MCF 10A (cell line): ENCODE data around the gene RHOBTB3. TPM values are rescaled to one million over a fixed set of nuclear protein-coding genes. Genes with fewer than 3 reads are reported as not detected.

Source experiments
- BruUV-seq: library from RNA; stranded (reverse); fragments of 400-500 nt; replicated peaks from 2 replicates; lab custom pipeline; 2021; lab: Mats Ljungman, UMichigan
- CTCF ChIA-PET: fragments of 300-600 bp; sonication (Branson Sonifier 250); formaldehyde crosslinking; extraction: SDS; loops from one replicate; lab custom pipeline; 2021; ENCODE audit warnings: antibody characterized with exemption, inconsistent platforms; lab: Yijun Ruan, JAX
- POLR2A ChIA-PET: fragments of 300-600, 350-650 bp; sonication (Branson Sonifier 250); formaldehyde crosslinking; extraction: SDS; loops from one replicate; lab custom pipeline; 2020; ENCODE audit warnings: antibody characterized with exemption, inconsistent platforms; lab: Yijun Ruan, JAX
- DNase-seq: peaks from one replicate; pipeline ENCODE4 v3.0.0-alpha.2; 2018; ENCODE audit not compliant: unreplicated experiment
- H3K27ac Mint-ChIP-seq: one replicate; pipeline ENCODE4 v1.8.0; 2022; ENCODE audit warnings: mild to moderate bottlenecking, low read depth, mixed read lengths; ENCODE audit not compliant: unreplicated experiment
- H3K27me3 Mint-ChIP-seq: one replicate; pipeline ENCODE4 v1.8.0; 2022; ENCODE audit warnings: mixed read lengths; ENCODE audit not compliant: insufficient read depth, unreplicated experiment
- H3K36me3 Mint-ChIP-seq: one replicate; pipeline ENCODE4 v1.8.0; 2022; ENCODE audit warnings: mild to moderate bottlenecking, moderate library complexity, mixed read lengths; ENCODE audit not compliant: insufficient read depth, unreplicated experiment
- H3K4me1 Mint-ChIP-seq: one replicate; pipeline ENCODE4 v1.8.0; 2022; ENCODE audit warnings: mixed read lengths; ENCODE audit not compliant: insufficient read depth, unreplicated experiment
- H3K4me3 Mint-ChIP-seq: one replicate; pipeline ENCODE4 v1.8.0; 2022; ENCODE audit warnings: mild to moderate bottlenecking, moderate library complexity, mixed read lengths; ENCODE audit not compliant: unreplicated experiment
- H3K9me3 Mint-ChIP-seq: one replicate; pipeline ENCODE4 v1.8.0; 2022; ENCODE audit warnings: mixed read lengths; ENCODE audit not compliant: unreplicated experiment
- CTCF ChIP-seq: fragments of 200-600 bp; IDR thresholded peaks from one replicate; pipeline ENCODE4 v1.8.0; 2022; ENCODE audit warnings: antibody characterized with exemption, mild to moderate bottlenecking; ENCODE audit not compliant: unreplicated experiment
- intact Hi-C: fragments of 100-400 bp; cut with micrococcal nuclease; formaldehyde crosslinking; loops from 2 replicates; pipeline ENCODE4 v1.14.1; 2022
- total RNA-seq: library from RNA; stranded (reverse); gene quantifications from 2 replicates; pipeline ENCODE4 v1.2.3, GENCODE V29; 2022

The RHOBTB3 gene
- total RNA-seq, 1 experiment from 2014 or later: 3.4 TPM

GRCh38 chr5:95754545-95754944 lies 23.4 kb downstream of the RHOBTB3 start:
- no peaks in the 10 kb centered on the region for H3K9me3 Mint-ChIP-seq
- no peak for DNase-seq
- no peak overlapping the region for H3K27ac Mint-ChIP-seq
- no peak overlapping the region for H3K4me3 Mint-ChIP-seq
- intact Hi-C loops: no loop called here
- ChIA-PET CTCF (no interaction called here), POLR2A (no interaction called here)
- no TSS peak for BruUV-seq
- TF ChIP-seq CTCF: no peak
- no peaks in the 10 kb centered on the region for H3K27me3 Mint-ChIP-seq
- no peaks in the 10 kb centered on the region for H3K36me3 Mint-ChIP-seq
- no peaks in the 10 kb centered on the region for H3K4me1 Mint-ChIP-seq

- H3K4me3 Mint-ChIP-seq: no peak overlapping the region
- BruUV-seq: no TSS peak
- POLR2A ChIA-PET: no interaction called here
Observed at GRCh38 chr5:95759005-95759404, 27.9 kb downstream of the RHOBTB3 start.

GRCh38 chr5:95759634-95760033 lies 28.5 kb downstream of the RHOBTB3 start:
- intact Hi-C loops: no loop called here
- H3K27me3 Mint-ChIP-seq: no peaks in the 10 kb centered on the region
- TF ChIP-seq CTCF: no peak
- CTCF ChIA-PET: interaction anchor here (1.1 to 1.2 kb wide), 3 partner anchors 21 to 99 kb away, joined by 3 to 4 read pairs (median 4); no protein-coding TSS in a partner anchor
- H3K9me3 Mint-ChIP-seq: no peaks in the 10 kb centered on the region
- POLR2A ChIA-PET: interaction anchor here (0.9 kb wide), 1 partner anchor 12 kb away, joined by 3 read pairs; no protein-coding TSS in a partner anchor
- no peak for DNase-seq
- no TSS peak for BruUV-seq
- H3K36me3 Mint-ChIP-seq: no peaks in the 10 kb centered on the region
- peaks cover 6% of the 10 kb centered on the region for H3K4me1 Mint-ChIP-seq
- H3K27ac Mint-ChIP-seq: no peak overlapping the region
- H3K4me3 Mint-ChIP-seq: no peak overlapping the region

More at GRCh38 chr5:95759005-95759404, 27.9 kb downstream of the RHOBTB3 start:
- no peaks in the 10 kb centered on the region for H3K27me3 Mint-ChIP-seq
- DNase-seq: no peak
- no peaks in the 10 kb centered on the region for H3K36me3 Mint-ChIP-seq
- peaks cover 6% of the 10 kb centered on the region for H3K4me1 Mint-ChIP-seq
- no peaks in the 10 kb centered on the region for H3K9me3 Mint-ChIP-seq
- intact Hi-C loops: no loop called here
- CTCF ChIA-PET: interaction anchor here (0.5 to 1.4 kb wide), 4 partner anchors 22 to 931 kb away, joined by 3 to 5 read pairs (median 4); no protein-coding TSS in a partner anchor
- no peak overlapping the region for H3K27ac Mint-ChIP-seq
- TF ChIP-seq CTCF: no peak

GRCh38 chr5:95760273-95761191 lies 29.4 kb downstream of the RHOBTB3 start:
- DNase-seq: peak; percentile 50
- Mint-ChIP-seq H3K36me3 (no peaks in the 10 kb centered on the region), H3K27ac (peak overlapping the region; percentile 70), H3K4me3 (peak overlapping the region; percentile 43), H3K4me1 (peaks cover 6% of the 10 kb centered on the region), H3K9me3 (no peaks in the 10 kb centered on the region), H3K27me3 (no peaks in the 10 kb centered on the region)
- no TSS peak for BruUV-seq
- ChIA-PET POLR2A (interaction anchor here (0.9 kb wide), 1 partner anchor 13 kb away, joined by 3 read pairs; no protein-coding TSS in a partner anchor), CTCF (interaction anchor here (1.1 to 1.9 kb wide), 2 partner anchors 20 to 21 kb away, joined by 3 to 7 read pairs; no protein-coding TSS in a partner anchor)
- intact Hi-C loops: no loop called here
- no peak for TF ChIP-seq CTCF
